Skeletal muscle tissue (tissue), 4 donors: ENCODE measurements around the gene ST6GAL2. TPM values are rescaled to one million over a fixed set of nuclear protein-coding genes. Genes with fewer than 3 reads are reported as not detected.

Source experiments
- H3K27ac ChIP-seq: one replicate; pipeline ENCODE4 v1.7.0; 2013; ENCODE audit warnings: mild to moderate bottlenecking, low read depth, low read length, inconsistent platforms
- H3K27me3 ChIP-seq, 3 donors: one replicate each; pipeline ENCODE4 v1.7.0; 2013; ENCODE audit warnings: low read length in 3 of 3; ENCODE audit not compliant: control insufficient read depth in 3 of 3, insufficient read depth in 3 of 3
- H3K36me3 ChIP-seq, 3 donors: one replicate each; pipeline ENCODE4 v1.7.0; 2013; ENCODE audit warnings: low read length in 3 of 3; ENCODE audit not compliant: control insufficient read depth in 3 of 3, insufficient read depth in 3 of 3
- H3K4me1 ChIP-seq, 3 donors: one replicate each; pipeline ENCODE4 v1.7.0; 2013; ENCODE audit warnings: low read length in 3 of 3, mild to moderate bottlenecking in 3 of 3; ENCODE audit not compliant: control insufficient read depth in 3 of 3, insufficient read depth in 3 of 3
- H3K4me3 ChIP-seq, 3 donors: one replicate each; pipeline ENCODE4 v1.7.0; 2013; ENCODE audit warnings: low read length in 3 of 3
- H3K9ac ChIP-seq, 3 donors: one replicate each; pipeline ENCODE4 v1.7.0; 2013; ENCODE audit warnings: low read length in 3 of 3, mild to moderate bottlenecking in 3 of 3, moderate library complexity in 2 of 3, low read depth in 1 of 3
- H3K9me3 ChIP-seq, 3 donors: one replicate each; pipeline ENCODE4 v1.7.0; 2013; ENCODE audit warnings: low read length in 3 of 3; ENCODE audit not compliant: control insufficient read depth in 3 of 3
- total RNA-seq: library from RNA; depleted of rRNA; stranded (reverse); fragments of >200 nt; gene quantifications from one replicate; pipeline ENCODE4 v1.2.3, GENCODE V29; 2014
- donor health status: Osteomylitis.

The ST6GAL2 gene
- total RNA-seq, 1 donor from 2014 or later = 3.1 TPM

DNA sequence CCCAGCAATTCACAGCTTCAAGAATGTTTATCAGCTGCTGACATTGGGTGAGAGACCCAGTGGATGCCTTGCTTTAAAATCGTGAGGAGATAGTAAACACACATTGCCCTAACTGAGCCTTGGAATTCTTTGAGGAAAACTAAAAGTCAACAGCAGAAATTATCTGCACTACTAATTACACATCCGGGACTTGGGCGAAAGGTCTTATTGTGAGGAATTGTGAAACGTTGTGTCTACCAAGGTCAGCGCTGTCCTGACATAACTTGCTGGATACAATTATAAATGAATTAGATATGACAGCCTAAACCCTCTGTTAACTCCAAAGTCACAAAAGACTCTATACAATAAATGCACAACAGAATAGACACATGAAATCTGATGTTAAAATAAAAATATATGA, 121.4 kb downstream of the ST6GAL2 start:
- H3K9ac ChIP-seq = no peak overlapping the region
- no peaks in the 10 kb centered on the region for H3K4me1 ChIP-seq
- H3K36me3 ChIP-seq = no peaks in the 10 kb centered on the region
- no peak overlapping the region for H3K27ac ChIP-seq
- H3K9me3 ChIP-seq = peaks cover 0 to 5% (median 0%) of the 10 kb centered on the region in 3 donors
- no peaks in the 10 kb centered on the region for H3K27me3 ChIP-seq
- no peak overlapping the region for H3K4me3 ChIP-seq

GRCh38 chr2:106759966-106760365, 126.0 kb downstream of the ST6GAL2 start:
- no peak overlapping the region for H3K4me3 ChIP-seq
- H3K27ac ChIP-seq = no peak overlapping the region
- no peaks in the 10 kb centered on the region for H3K4me1 ChIP-seq
- H3K9me3 ChIP-seq = no peaks in the 10 kb centered on the region
- no peaks in the 10 kb centered on the region for H3K27me3 ChIP-seq
- H3K36me3 ChIP-seq = no peaks in the 10 kb centered on the region
- H3K9ac ChIP-seq = no peak overlapping the region

- no peaks in the 10 kb centered on the region for H3K9me3 ChIP-seq
- no peaks in the 10 kb centered on the region for H3K27me3 ChIP-seq
- H3K4me1 ChIP-seq = no peaks in the 10 kb centered on the region
- no peak overlapping the region for H3K4me3 ChIP-seq
- H3K27ac ChIP-seq = no peak overlapping the region
- no peak overlapping the region for H3K9ac ChIP-seq
- H3K36me3 ChIP-seq = no peaks in the 10 kb centered on the region
Measured at GRCh38 chr2:106758901-106759497, 127.0 kb downstream of the ST6GAL2 start.
